SK-N-SH treated with all-trans-retinoic acid at 6 μM for 48 hours (cell line): ENCODE measurements around the gene DBNDD1.
"Not testable (repeated sequence)": the region's sequence is repeated elsewhere in the genome, so short reads cannot be mapped to it uniquely, and the experiment has no call there.

Source experiments
- ZFP30 ChIP-seq: fragments of 450-650 bp; formaldehyde crosslinking; IDR thresholded peaks from 2 replicates; pipeline ENCODE4 v1.5.0; 2022; ENCODE audit warnings: mild to moderate bottlenecking, moderate library complexity
- ZNF565 ChIP-seq: fragments of 450-650 bp; formaldehyde crosslinking; conservative IDR thresholded peaks from 2 replicates; pipeline ENCODE4 v1.5.0; 2020; ENCODE audit warnings: low read depth, mild to moderate bottlenecking, moderate library complexity
- TF ChIP-seq, protein P1 (sequence below): fragments of 250-450 bp; sonication (Bioruptor Pico); IDR thresholded peaks from 2 replicates; pipeline ENCODE4 v1.8.0; 2020; ENCODE audit warnings: mild to moderate bottlenecking, moderate library complexity, borderline replicate concordance
- TF ChIP-seq, protein P2 (sequence below): fragments of 250-450 bp; sonication (Bioruptor Pico); IDR thresholded peaks from 2 replicates; pipeline ENCODE4 v1.5.1; 2020; ENCODE audit warnings: low read depth, mild to moderate bottlenecking, moderate library complexity

GRCh38 chr16:90007635-90008234 lies 11.5 kb downstream of the DBNDD1 start:
- TF ChIP-seq ZNF565 (CRISPR knock-in tag); ZFP30: not testable (repeated sequence)
- TF ChIP-seq, protein P1, sequence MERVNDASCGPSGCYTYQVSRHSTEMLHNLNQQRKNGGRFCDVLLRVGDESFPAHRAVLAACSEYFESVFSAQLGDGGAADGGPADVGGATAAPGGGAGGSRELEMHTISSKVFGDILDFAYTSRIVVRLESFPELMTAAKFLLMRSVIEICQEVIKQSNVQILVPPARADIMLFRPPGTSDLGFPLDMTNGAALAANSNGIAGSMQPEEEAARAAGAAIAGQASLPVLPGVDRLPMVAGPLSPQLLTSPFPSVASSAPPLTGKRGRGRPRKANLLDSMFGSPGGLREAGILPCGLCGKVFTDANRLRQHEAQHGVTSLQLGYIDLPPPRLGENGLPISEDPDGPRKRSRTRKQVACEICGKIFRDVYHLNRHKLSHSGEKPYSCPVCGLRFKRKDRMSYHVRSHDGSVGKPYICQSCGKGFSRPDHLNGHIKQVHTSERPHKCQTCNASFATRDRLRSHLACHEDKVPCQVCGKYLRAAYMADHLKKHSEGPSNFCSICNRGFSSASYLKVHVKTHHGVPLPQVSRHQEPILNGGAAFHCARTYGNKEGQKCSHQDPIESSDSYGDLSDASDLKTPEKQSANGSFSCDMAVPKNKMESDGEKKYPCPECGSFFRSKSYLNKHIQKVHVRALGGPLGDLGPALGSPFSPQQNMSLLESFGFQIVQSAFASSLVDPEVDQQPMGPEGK = not testable (repeated sequence)
- TF ChIP-seq, protein P2, sequence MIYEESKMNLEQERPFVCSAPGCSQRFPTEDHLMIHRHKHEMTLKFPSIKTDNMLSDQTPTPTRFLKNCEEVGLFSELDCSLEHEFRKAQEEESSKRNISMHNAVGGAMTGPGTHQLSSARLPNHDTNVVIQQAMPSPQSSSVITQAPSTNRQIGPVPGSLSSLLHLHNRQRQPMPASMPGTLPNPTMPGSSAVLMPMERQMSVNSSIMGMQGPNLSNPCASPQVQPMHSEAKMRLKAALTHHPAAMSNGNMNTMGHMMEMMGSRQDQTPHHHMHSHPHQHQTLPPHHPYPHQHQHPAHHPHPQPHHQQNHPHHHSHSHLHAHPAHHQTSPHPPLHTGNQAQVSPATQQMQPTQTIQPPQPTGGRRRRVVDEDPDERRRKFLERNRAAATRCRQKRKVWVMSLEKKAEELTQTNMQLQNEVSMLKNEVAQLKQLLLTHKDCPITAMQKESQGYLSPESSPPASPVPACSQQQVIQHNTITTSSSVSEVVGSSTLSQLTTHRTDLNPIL (CRISPR knock-in tag) = not testable (repeated sequence)
